Right atrium auricular region (tissue), 2 donors: ENCODE measurements around the gene FOXA3. TPM values are rescaled to one million over a fixed set of nuclear protein-coding genes. Genes with fewer than 3 reads are reported as not detected.

ENCODE experiments used
- DNase-seq: peaks from one replicate; pipeline ENCODE4 v3.0.0-alpha.2; 2019; ENCODE audit warnings: low spot score
- H3K27ac ChIP-seq, 2 donors: fragments of 200-600 bp; sonication (generic); 1 replicate in 1 of 2; 2 replicates in 1 of 2; pipeline ENCODE4 v1.5.1; 2016 to 2019
- H3K27me3 ChIP-seq, 2 donors: fragments of 200-600 bp; sonication (generic); one replicate each; pipeline versions ENCODE4 v1.5.1 to v1.6.0; 2017 to 2019
- H3K36me3 ChIP-seq: fragments of 200-600 bp; sonication (generic); one replicate; pipeline ENCODE4 v1.5.1; 2016
- H3K4me1 ChIP-seq, 2 donors: fragments of 200-600 bp; sonication (generic); one replicate each; pipeline versions ENCODE4 v1.5.1 to v1.6.0; 2017 to 2019
- H3K4me3 ChIP-seq, 2 donors: fragments of 200-600 bp; sonication (generic); 1 replicate in 1 of 2; 2 replicates in 1 of 2; pipeline ENCODE4 v1.5.1; 2017 to 2019; ENCODE audit warnings: mild to moderate bottlenecking in 1 of 2, moderate library complexity in 1 of 2
- H3K9me3 ChIP-seq, 2 donors: fragments of 200-600 bp; sonication (generic); one replicate each; pipeline ENCODE4 v1.5.1; 2019
- total RNA-seq, 2 donors: library from RNA; depleted of rRNA; stranded (reverse); fragments of >200 nt; gene quantifications; one replicate each; pipeline ENCODE4 v1.1.0, GENCODE V29; 2016
- TF ChIP-seq, protein P1 (sequence below), 2 donors: fragments of 200-600 bp; sonication (generic); IDR thresholded peaks; one replicate each; pipeline ENCODE4 v1.5.1; 2019; ENCODE audit warnings: antibody characterized with exemption in 2 of 2

Gene FOXA3
- total RNA-seq, 2 donors from 2014 or later: not detected

DNA sequence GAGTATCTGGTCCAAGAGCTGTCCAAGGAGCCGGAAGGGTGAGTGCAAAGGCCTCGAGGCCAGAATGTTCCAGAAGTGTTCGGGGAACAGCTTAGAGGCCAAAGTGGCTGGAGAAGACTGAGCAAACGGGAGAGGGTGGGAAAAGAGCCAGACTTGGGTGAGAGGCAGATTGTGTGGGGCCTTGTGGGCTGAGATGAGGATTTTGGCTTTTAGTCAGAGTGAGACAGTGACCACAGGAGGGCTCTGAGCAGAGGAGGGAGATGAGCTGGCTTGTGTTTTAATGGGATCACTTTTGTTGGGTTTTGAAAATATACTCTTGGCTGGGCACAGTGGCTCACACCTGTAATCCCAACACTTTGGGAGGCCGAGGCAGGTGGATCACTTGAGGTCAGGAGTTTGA lies 44.8 kb downstream of the FOXA3 start:
- no peak overlapping the region for H3K27ac ChIP-seq
- H3K27me3 ChIP-seq: no peaks in the 10 kb centered on the region
- H3K4me3 ChIP-seq: no peak overlapping the region
- no peak for DNase-seq
- H3K4me1 ChIP-seq: no peaks in the 10 kb centered on the region
- H3K9me3 ChIP-seq: no peaks in the 10 kb centered on the region
- TF ChIP-seq, protein P1, sequence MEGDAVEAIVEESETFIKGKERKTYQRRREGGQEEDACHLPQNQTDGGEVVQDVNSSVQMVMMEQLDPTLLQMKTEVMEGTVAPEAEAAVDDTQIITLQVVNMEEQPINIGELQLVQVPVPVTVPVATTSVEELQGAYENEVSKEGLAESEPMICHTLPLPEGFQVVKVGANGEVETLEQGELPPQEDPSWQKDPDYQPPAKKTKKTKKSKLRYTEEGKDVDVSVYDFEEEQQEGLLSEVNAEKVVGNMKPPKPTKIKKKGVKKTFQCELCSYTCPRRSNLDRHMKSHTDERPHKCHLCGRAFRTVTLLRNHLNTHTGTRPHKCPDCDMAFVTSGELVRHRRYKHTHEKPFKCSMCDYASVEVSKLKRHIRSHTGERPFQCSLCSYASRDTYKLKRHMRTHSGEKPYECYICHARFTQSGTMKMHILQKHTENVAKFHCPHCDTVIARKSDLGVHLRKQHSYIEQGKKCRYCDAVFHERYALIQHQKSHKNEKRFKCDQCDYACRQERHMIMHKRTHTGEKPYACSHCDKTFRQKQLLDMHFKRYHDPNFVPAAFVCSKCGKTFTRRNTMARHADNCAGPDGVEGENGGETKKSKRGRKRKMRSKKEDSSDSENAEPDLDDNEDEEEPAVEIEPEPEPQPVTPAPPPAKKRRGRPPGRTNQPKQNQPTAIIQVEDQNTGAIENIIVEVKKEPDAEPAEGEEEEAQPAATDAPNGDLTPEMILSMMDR (IDR thresholded peaks at IDR 0.05): no peak
- H3K36me3 ChIP-seq: no peaks in the 10 kb centered on the region

DNA sequence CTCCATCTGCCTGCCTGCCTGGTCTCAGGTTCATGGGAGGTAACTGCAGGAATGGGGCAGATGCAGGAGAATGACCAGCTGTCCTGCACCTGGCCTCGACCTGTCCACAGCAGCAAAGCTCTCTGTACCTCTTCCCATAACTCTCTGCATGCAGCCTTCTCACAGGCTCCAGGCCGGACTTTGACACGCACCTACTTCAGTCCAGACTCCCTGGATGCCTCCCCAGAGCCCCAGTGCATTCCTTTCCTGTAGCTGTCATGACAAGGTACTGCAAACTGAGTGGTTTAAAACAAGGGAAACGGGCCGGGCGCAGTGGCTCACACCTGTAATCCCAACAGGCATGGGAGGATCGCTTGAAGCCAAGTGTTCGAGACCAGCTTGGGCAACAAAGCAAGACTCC lies 47.2 kb downstream of the FOXA3 start:
- Histone ChIP-seq H3K4me1 (no peaks in the 10 kb centered on the region), H3K27ac (no peak overlapping the region), H3K9me3 (no peaks in the 10 kb centered on the region), H3K4me3 (no peak overlapping the region), H3K36me3 (no peaks in the 10 kb centered on the region), H3K27me3 (no peaks in the 10 kb centered on the region)
- TF ChIP-seq, protein P1 (IDR thresholded peaks at IDR 0.05): no peak
- no peak for DNase-seq

DNA sequence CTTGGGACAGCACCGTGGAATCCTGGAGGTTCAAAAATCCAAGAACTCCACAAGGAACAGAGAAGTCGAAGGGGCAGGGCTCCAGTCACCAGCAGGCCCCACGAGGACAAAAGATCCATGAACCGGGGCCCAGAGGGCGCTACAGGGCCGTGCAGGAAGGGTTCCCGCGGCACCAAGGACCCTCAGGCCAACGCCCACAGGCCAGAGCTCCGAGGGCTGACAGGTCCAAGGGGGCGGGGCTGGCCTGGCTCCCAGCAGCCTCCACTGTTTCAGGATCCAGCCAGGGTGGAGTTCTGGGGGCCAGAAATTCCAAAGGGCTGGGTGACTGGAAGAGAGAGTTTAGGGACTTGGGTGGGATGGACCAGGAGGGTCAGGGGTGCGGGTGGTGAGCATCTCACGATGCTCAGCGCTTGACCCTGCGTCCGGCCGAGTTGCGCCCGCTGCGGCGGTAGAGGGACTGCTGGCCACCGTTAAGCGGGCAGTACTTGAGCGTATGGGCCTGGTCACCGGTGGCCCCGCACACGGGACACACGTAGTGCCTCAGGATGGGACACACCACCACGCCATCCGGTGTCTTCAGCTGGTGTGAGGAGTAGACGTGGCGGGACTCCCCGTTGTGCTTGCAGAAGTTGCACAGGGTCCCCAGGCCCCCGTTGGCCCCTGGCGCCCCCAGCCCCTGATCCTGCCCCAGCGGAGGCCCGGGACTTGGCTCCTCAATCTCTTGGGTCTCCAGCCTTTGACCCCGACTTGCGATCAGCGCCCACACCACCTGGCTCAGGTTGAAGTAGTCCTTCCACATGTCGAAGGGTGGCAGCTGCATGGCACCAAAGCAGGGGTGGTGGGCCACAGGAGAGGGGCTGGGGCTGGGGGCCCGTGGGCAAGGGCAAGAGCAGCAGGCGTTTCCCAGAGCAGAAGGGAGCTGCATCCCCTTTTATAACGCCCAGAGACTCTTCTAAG lies 50.0 kb downstream of the FOXA3 start, which contains the start of gene NANOS2:
TSS of gene NANOS2 (minus strand) at position 905 of the 957 bp plus-strand sequence. CDS start at position 820, 85 bp downstream.
- no peak for DNase-seq
- Histone ChIP-seq H3K9me3 (no peaks in the 10 kb centered on the region), H3K4me3 (no peak within 1 kb of the TSS), H3K36me3 (no peaks in the 10 kb centered on the region), H3K4me1 (no peaks in the 10 kb centered on the region), H3K27me3 (no peaks in the 10 kb centered on the region), H3K27ac (no peak within 1 kb of the TSS)
- TF ChIP-seq, protein P1 (IDR thresholded peaks at IDR 0.05): peak in 1 of 2 donors; percentile 18

DNA sequence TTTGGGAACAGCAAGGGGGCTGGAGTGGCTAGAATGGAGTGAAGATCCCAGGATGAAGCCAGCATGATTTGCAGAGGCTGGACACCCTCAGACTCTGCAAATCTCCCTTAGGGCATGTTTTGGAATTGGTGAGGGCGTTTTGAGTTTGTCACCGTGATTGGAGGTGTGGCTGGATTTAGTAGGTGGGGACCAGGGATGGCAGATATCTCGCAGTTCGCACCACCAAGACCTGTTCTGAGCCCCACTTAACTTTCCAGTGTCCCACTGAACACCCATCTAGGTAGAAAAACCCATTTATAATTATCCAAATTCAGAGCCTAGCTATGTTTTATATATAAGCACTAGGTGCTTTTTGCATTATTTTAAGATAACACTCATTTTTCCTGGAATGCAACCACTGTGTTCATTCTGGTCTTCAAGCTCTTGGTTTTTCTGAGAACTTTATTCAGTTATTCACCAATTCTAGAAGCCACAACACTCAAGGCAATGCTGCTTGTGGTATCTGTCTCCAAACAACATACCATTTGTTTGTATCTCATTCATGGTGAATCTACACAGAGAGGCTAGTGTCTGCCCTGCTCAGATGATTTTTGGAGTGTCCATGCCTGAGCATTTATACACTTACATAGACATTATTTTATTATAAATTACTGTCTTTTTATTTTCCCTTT lies 53.4 kb downstream of the FOXA3 start:
- TF ChIP-seq, protein P1 (IDR thresholded peaks at IDR 0.05): no peak
- H3K27me3 ChIP-seq: no peaks in the 10 kb centered on the region
- H3K27ac ChIP-seq: no peak overlapping the region

DNA sequence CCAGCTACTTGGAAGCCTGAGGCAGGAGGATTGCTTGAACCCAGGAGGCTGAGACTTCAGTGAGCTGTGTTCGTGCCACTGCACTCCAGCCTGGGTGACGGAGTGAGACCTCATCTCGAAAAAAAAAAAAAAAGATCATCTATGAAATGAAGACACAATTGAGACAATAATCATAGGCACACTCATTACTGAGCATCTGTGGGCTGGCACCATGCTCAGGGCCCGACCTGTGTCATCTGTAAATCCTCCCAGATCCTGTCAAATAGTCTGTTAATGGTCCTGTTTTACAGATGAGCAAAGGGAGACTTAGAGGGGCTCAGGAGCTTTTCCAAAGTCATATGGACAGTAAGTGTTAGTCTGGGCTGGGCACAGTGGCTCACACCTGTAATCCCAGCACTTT lies 54.6 kb downstream of the FOXA3 start:
- Histone ChIP-seq H3K4me3 (no peak overlapping the region), H3K27me3 (no peaks in the 10 kb centered on the region), H3K27ac (no peak overlapping the region), H3K9me3 (no peaks in the 10 kb centered on the region), H3K4me1 (no peaks in the 10 kb centered on the region), H3K36me3 (no peaks in the 10 kb centered on the region)
- DNase-seq: no peak
- TF ChIP-seq, protein P1 (IDR thresholded peaks at IDR 0.05): no peak

More for the DNA sequence above, 53.4 kb downstream of the FOXA3 start:
- Histone ChIP-seq H3K36me3 (no peaks in the 10 kb centered on the region), H3K4me1 (no peaks in the 10 kb centered on the region), H3K9me3 (no peaks in the 10 kb centered on the region), H3K4me3 (no peak overlapping the region)
- no peak for DNase-seq
